ENCODE results near the gene FDXR. TPM values are rescaled to one million over a fixed set of nuclear protein-coding genes. Genes with fewer than 3 reads are reported as not detected.

Gene FDXR
- total and polyA plus RNA-seq, 9 donors = 11.1 to 50.8 (median 40.1) TPM

GRCh38 chr17:74921026-74921681 is 48.4 kb upstream of the FDXR start:
- Histone ChIP-seq H3K9me3 (no peaks in the 10 kb centered on the region), H3K4me3 (no peak overlapping the region), H3K27ac (no peak overlapping the region), H3K27me3 (peaks cover 4% of the 10 kb centered on the region), H3K36me3 (no peaks in the 10 kb centered on the region), H3K4me1 (ENCODE audit: insufficient read depth) (peaks cover 6% of the 10 kb centered on the region)
- 27 to 36% (median 33%) methylated on average over 18 to 19 of the region's 19 CpGs for WGBS, 3 donors
- intact Hi-C loops (cut with DNase I) = no loop called here
- TF ChIP-seq, protein P1, sequence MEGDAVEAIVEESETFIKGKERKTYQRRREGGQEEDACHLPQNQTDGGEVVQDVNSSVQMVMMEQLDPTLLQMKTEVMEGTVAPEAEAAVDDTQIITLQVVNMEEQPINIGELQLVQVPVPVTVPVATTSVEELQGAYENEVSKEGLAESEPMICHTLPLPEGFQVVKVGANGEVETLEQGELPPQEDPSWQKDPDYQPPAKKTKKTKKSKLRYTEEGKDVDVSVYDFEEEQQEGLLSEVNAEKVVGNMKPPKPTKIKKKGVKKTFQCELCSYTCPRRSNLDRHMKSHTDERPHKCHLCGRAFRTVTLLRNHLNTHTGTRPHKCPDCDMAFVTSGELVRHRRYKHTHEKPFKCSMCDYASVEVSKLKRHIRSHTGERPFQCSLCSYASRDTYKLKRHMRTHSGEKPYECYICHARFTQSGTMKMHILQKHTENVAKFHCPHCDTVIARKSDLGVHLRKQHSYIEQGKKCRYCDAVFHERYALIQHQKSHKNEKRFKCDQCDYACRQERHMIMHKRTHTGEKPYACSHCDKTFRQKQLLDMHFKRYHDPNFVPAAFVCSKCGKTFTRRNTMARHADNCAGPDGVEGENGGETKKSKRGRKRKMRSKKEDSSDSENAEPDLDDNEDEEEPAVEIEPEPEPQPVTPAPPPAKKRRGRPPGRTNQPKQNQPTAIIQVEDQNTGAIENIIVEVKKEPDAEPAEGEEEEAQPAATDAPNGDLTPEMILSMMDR (IDR thresholded peaks at IDR 0.05) = no peak
- TF ChIP-seq EP300 (IDR thresholded peaks at IDR 0.05) (no peak), POLR2A (IDR thresholded peaks at IDR 0.05) (no peak)
- DNase-seq = peak in 3 of 5 donors; percentile 46 to 70 (median 59)

GRCh38 chr17:74920642-74921025 is 47.8 kb upstream of the FDXR start:
- no peak for TF ChIP-seq EP300 (IDR thresholded peaks at IDR 0.05)
- TF ChIP-seq, protein P1 (IDR thresholded peaks at IDR 0.05) = no peak
- TF ChIP-seq POLR2A (IDR thresholded peaks at IDR 0.05) = no peak
- no peak overlapping the region for H3K4me3 ChIP-seq
- WGBS, 3 donors = 72 to 76% (median 74%) methylated on average over 6 of the region's 6 CpGs
- H3K36me3 ChIP-seq = no peaks in the 10 kb centered on the region
- H3K27me3 ChIP-seq = peaks cover 2% of the 10 kb centered on the region
- no peak overlapping the region for H3K27ac ChIP-seq
- no peaks in the 10 kb centered on the region for H3K9me3 ChIP-seq
- H3K4me1 ChIP-seq (ENCODE audit: insufficient read depth) = peaks cover 6% of the 10 kb centered on the region
- no peak for DNase-seq
- intact Hi-C loops (cut with DNase I) = no loop called here

DNA sequence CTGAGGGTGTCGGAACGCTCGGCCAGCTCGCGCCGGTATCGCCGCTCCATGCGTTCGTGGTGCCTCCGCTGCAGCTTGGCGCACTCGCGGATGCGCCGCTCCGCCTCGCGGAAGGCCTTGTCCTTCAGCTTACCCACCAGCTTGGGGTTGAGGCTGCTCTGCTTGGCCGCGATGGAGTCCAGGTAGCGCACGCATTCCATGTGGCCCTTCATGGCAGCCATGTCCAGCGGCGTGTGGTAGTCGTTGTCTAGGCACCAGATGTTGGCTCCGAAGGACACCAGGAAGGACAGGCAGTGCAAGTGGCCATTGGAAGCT is 47.5 kb upstream of the FDXR start:
- H3K36me3 ChIP-seq = no peaks in the 10 kb centered on the region
- no peaks in the 10 kb centered on the region for H3K27me3 ChIP-seq
- intact Hi-C loops (cut with DNase I) = no loop called here
- H3K4me1 ChIP-seq (ENCODE audit: insufficient read depth) = peaks cover 6% of the 10 kb centered on the region
- DNase-seq = no peak
- no peaks in the 10 kb centered on the region for H3K9me3 ChIP-seq
- WGBS, 3 donors = 90 to 94% (median 92%) methylated on average over 27 of the region's 27 CpGs
- no peak overlapping the region for H3K4me3 ChIP-seq
- TF ChIP-seq EP300 (IDR thresholded peaks at IDR 0.05) (no peak), POLR2A (IDR thresholded peaks at IDR 0.05) (no peak)
- TF ChIP-seq, protein P1 (IDR thresholded peaks at IDR 0.05) = no peak
- no peak overlapping the region for H3K27ac ChIP-seq

DNA sequence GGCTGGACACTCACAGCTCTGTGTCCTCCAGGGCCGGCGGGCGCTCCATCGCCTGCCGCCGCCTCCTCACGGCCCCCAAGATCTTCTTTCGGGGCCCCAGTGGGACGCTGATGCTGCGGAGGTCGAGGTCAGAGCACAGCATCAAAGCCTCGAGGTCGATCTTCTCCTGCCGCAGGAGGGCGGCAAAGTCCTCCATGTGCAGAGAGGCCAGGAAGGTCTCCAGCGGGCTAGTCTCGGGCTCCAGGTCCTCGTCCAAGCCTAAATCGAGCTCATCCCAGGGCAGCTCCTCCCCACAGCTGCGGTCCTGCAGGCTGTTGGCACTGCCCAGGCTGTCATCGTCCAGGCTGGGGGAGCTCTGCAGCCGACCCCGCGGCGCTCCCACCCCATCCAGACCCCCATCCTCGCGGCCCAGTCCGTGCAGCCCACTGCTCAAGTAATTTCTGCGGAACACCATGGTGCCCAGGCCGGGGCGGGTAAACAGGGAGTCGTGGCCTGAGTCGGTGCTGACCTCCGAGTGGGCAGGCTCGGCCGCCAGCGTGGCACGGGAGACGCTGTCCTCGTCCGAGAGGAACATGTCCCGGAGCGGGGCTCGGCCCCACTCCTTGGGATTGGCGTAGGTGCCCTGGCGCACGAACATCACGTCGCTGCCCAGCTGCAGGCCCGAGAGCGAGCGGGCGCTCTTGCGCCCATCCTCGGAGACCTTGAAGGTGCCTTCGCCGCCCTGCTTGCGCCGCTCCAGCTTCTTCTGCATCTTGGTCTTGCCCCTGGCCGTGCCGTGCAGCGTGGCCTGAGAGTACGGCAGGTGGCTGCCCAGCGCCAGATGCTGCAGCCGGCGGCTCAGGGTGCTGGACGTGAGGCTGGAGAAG is 46.9 kb upstream of the FDXR start:
- no peaks in the 10 kb centered on the region for H3K27me3 ChIP-seq
- WGBS, 3 donors = 78 to 85% (median 84%) methylated on average over 44 to 67 of the region's 67 CpGs
- H3K27ac ChIP-seq = no peak overlapping the region
- H3K9me3 ChIP-seq = no peaks in the 10 kb centered on the region
- DNase-seq = no peak
- no peak overlapping the region for H3K4me3 ChIP-seq
- H3K36me3 ChIP-seq = no peaks in the 10 kb centered on the region
- H3K4me1 ChIP-seq (ENCODE audit: insufficient read depth) = peaks cover 6% of the 10 kb centered on the region
- TF ChIP-seq, protein P1 (IDR thresholded peaks at IDR 0.05) = no peak
- TF ChIP-seq POLR2A (IDR thresholded peaks at IDR 0.05) (no peak), EP300 (IDR thresholded peaks at IDR 0.05) (no peak)
- intact Hi-C loops (cut with DNase I) = no loop called here
